GM12878 (cell line): ENCODE results near the gene DNAH2. TPM values are rescaled to one million over a fixed set of nuclear protein-coding genes. Genes with fewer than 3 reads are reported as not detected.

Source experiments
- ATF7 ChIP-seq: fragments of 450-650 bp; IDR thresholded peaks from 2 replicates; pipeline ENCODE4 v1.6.1; 2016; ENCODE audit warnings: low read depth, mild to moderate bottlenecking
- BHLHE40 ChIP-seq, 2 experiments: fragments of 450-650 bp in 1 of 2; IDR thresholded peaks; 2 replicates each; pipeline ENCODE4 v1.6.1; 2011 to 2017; ENCODE audit warnings: low read depth in 2 of 2, borderline replicate concordance in 1 of 2, improper control_type of control experiment in 1 of 2, low read length in 1 of 2, mild to moderate bottlenecking in 1 of 2
- CBX5 ChIP-seq: sonication (generic); IDR thresholded peaks from 2 replicates; pipeline ENCODE4 v1.6.1; 2016; ENCODE audit warnings: low read depth, moderate library complexity, mild to moderate bottlenecking, inconsistent platforms
- CHD2 ChIP-seq: IDR thresholded peaks from 2 replicates; pipeline ENCODE4 v1.6.1; 2011; ENCODE audit warnings: low read depth, low read length, improper control_type of control experiment, borderline replicate concordance
- CREM ChIP-seq: IDR thresholded peaks from 2 replicates; pipeline ENCODE4 v1.6.1; 2014; ENCODE audit warnings: antibody characterized with exemption, low read depth
- E2F4 ChIP-seq: IDR thresholded peaks from 2 replicates; pipeline ENCODE4 v1.6.1; 2012; ENCODE audit warnings: low read depth, low read length, improper control_type of control experiment
- HCFC1 ChIP-seq: fragments of 150-350 bp; IDR thresholded peaks from 2 replicates; pipeline ENCODE4 v1.6.1; 2014; ENCODE audit warnings: low read length
- HDAC2 ChIP-seq: fragments of 200-600 bp; sonication (generic); IDR thresholded peaks from 2 replicates; pipeline ENCODE4 v1.6.1; 2017
- HDAC6 ChIP-seq: fragments of 200-600 bp; sonication (generic); IDR thresholded peaks from one replicate; pipeline ENCODE4 v1.8.0; 2017; ENCODE audit warnings: antibody characterized with exemption; ENCODE audit not compliant: unreplicated experiment
- JUND ChIP-seq: IDR thresholded peaks from 2 replicates; pipeline ENCODE4 v1.6.1; 2012; ENCODE audit warnings: low read depth, mild to moderate bottlenecking, low read length, improper control_type of control experiment, moderate library complexity
- KLF5 ChIP-seq: fragments of 450-650 bp; IDR thresholded peaks from 2 replicates; pipeline ENCODE4 v1.6.1; 2014; ENCODE audit warnings: mild to moderate bottlenecking; ENCODE audit not compliant: partially characterized antibody
- MLLT1 ChIP-seq: fragments of 450-650 bp; IDR thresholded peaks from 2 replicates; pipeline ENCODE4 v1.6.1; 2016; ENCODE audit warnings: mild to moderate bottlenecking
- MTA3 ChIP-seq: IDR thresholded peaks from 2 replicates; pipeline ENCODE4 v1.6.1; 2012; ENCODE audit warnings: low read length, inconsistent platforms, borderline replicate concordance
- NFYA ChIP-seq: IDR thresholded peaks from 2 replicates; pipeline ENCODE4 v1.6.1; 2011; ENCODE audit warnings: low read depth, mild to moderate bottlenecking, low read length, improper control_type of control experiment, borderline replicate concordance
- RCOR1 ChIP-seq: conservative IDR thresholded peaks from 2 replicates; pipeline ENCODE4 v1.6.1; 2012; ENCODE audit warnings: low read depth, low read length, improper control_type of control experiment
- RELA ChIP-seq: fragments of 450-650 bp; IDR thresholded peaks from 2 replicates; pipeline ENCODE4 v1.8.0; 2014; ENCODE audit warnings: borderline replicate concordance; ENCODE audit not compliant: partially characterized antibody
- SIX5 ChIP-seq: IDR thresholded peaks from 2 replicates; pipeline ENCODE4 v1.6.1; 2011; ENCODE audit warnings: mild to moderate bottlenecking, low read depth, low read length, moderate library complexity; ENCODE audit not compliant: severe bottlenecking
- TCF3 ChIP-seq: IDR thresholded peaks from 2 replicates; pipeline ENCODE4 v1.6.1; 2012; ENCODE audit warnings: low read depth, mild to moderate bottlenecking, low read length, borderline replicate concordance; ENCODE audit not compliant: insufficient read depth
- YY1 ChIP-seq: IDR thresholded peaks from 2 replicates; pipeline ENCODE4 v1.6.1; 2011; ENCODE audit warnings: low read depth, mild to moderate bottlenecking, low read length
- ZNF274 ChIP-seq: IDR thresholded peaks from one replicate; pipeline ENCODE4 v1.8.0; 2011; ENCODE audit not compliant: insufficient read length, insufficient read depth
- ZNF622 ChIP-seq: fragments of 450-650 bp; IDR thresholded peaks from 2 replicates; pipeline ENCODE4 v1.6.1; 2017; ENCODE audit warnings: mild to moderate bottlenecking, inconsistent platforms
- ZSCAN29 ChIP-seq: fragments of 450-650 bp; IDR thresholded peaks from 2 replicates; pipeline ENCODE4 v1.6.1; 2017; ENCODE audit warnings: mild to moderate bottlenecking, moderate library complexity
- ZZZ3 ChIP-seq: IDR thresholded peaks from 2 replicates; pipeline ENCODE4 v1.6.1; 2011; ENCODE audit warnings: low read depth; ENCODE audit not compliant: control insufficient read depth, insufficient read length
- polyA plus RNA-seq, 11 experiments: library from polyadenylated mRNA; depleted of rRNA in 4 of 11; unstranded in 6 of 11; stranded (reverse) in 5 of 11; fragments of >200 nt; fragmentation: Nextera tagmentation in 4 of 11; fragmentation: Illumina TruSeq in 1 of 11; extraction: Ambion mirVana in 4 of 11; extraction: Trizol in 1 of 11; gene quantifications; 1 replicate in 1 of 11; 2 replicates in 10 of 11; pipeline versions ENCODE4 v1.2.1 to v1.2.3, GENCODE V29; 2011 to 2016; ENCODE audit warnings: inconsistent platforms in 2 of 11, missing spikeins in 2 of 11, low read depth in 1 of 11
- total RNA-seq, 4 experiments: library from RNA; depleted of rRNA in 3 of 4; stranded (reverse); fragments of >200 nt in 3 of 4; fragmentation: Illumina TruSeq in 1 of 4; extraction: Trizol in 1 of 4; gene quantifications; 2 replicates each; pipeline versions ENCODE4 v1.2.1 to v1.2.3, GENCODE V29; 2013 to 2021
- TF ChIP-seq, protein P1 (sequence below): fragments of 450-650 bp; IDR thresholded peaks from 2 replicates; pipeline ENCODE4 v1.6.1; 2014; ENCODE audit warnings: mild to moderate bottlenecking
- TF ChIP-seq, protein P2 (sequence below): fragments of 450-650 bp; formaldehyde crosslinking; IDR thresholded peaks from 2 replicates; pipeline ENCODE4 v1.5.0; 2022; ENCODE audit warnings: mild to moderate bottlenecking, missing genetic modification characterization

Gene DNAH2
- total and polyA plus RNA-seq, 10 of the 15 experiments (the other 5 are each of a cell fraction or from before 2014, with no cell fraction given), result not detected

DNA sequence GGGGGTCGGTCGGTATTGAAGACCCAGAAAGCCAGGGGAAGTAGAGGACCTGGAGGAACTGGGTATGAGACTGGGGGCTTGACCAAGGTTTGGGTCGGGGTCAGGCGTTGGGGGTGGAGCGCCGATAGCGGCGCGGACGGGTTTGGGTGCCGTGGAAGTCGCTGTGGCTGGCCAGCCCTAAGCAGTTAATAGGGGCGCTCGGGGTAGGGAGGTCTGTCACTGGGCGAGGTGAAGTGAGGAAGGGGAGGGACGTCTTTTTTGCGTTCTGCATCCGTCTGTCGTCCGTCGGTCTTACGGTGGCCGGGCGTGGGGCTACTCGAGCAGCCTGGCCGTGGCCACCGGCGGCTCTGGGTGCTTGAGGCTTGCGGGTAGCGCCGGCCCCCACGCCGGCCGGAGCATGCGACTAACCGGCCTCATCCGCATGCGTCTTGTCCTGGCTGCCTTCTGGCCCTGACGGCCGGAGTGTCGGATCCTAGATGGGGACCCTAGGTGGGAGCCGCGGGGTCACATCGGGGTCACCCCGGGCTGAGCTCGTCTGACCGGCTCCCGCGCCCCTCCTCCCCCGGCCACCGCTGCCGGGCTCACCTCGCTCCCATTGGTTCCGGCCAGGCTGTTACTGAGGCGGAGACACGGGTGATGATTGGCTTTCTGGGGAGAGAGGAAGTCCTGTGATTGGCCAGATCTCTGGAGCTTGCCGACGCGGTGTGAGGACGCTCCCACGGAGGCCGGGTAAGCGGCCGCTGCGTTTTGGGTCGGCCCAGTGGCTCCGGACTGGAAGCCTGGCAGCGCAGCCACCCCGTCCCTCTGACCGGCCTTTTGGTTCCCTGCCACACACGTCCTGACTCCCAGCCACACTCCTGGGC is 127.0 kb downstream of the DNAH2 start (continued):
- TF ChIP-seq ZNF622 (no peak), JUND (no peak), CREM (peak; percentile 68), NFYA (no peak), SIX5 (peak; percentile 12), HCFC1 (no peak), RELA (no peak), ZZZ3 (no peak), ZNF274 (no peak), ZSCAN29 (no peak), CBX5 (no peak), HDAC6 (peak; percentile 59), HDAC2 (no peak), BHLHE40 (IDR thresholded peaks at IDR 0.05; ENCODE audit: borderline replicate concordance in 1 of 2, low read depth in 2 of 2, low read length in 1 of 2) (peak in 1 of 2 experiments; percentile 53; a peak in 1 of 4 replicates), MTA3 (no peak), KLF5 (peak; percentile 77), ATF7 (peak; percentile 33; the same call in 1 of the 2 replicates), CHD2 (peak; percentile 89), E2F4 (no peak), RCOR1 (no peak), TCF3 (no peak), MLLT1 (peak; percentile 21), YY1 (0 out of 2 replicates have a peak, but pooled peaks have one; percentile 6)
- TF ChIP-seq, protein P1, sequence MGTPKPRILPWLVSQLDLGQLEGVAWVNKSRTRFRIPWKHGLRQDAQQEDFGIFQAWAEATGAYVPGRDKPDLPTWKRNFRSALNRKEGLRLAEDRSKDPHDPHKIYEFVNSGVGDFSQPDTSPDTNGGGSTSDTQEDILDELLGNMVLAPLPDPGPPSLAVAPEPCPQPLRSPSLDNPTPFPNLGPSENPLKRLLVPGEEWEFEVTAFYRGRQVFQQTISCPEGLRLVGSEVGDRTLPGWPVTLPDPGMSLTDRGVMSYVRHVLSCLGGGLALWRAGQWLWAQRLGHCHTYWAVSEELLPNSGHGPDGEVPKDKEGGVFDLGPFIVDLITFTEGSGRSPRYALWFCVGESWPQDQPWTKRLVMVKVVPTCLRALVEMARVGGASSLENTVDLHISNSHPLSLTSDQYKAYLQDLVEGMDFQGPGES, result peak; percentile 71
- TF ChIP-seq, protein P2, sequence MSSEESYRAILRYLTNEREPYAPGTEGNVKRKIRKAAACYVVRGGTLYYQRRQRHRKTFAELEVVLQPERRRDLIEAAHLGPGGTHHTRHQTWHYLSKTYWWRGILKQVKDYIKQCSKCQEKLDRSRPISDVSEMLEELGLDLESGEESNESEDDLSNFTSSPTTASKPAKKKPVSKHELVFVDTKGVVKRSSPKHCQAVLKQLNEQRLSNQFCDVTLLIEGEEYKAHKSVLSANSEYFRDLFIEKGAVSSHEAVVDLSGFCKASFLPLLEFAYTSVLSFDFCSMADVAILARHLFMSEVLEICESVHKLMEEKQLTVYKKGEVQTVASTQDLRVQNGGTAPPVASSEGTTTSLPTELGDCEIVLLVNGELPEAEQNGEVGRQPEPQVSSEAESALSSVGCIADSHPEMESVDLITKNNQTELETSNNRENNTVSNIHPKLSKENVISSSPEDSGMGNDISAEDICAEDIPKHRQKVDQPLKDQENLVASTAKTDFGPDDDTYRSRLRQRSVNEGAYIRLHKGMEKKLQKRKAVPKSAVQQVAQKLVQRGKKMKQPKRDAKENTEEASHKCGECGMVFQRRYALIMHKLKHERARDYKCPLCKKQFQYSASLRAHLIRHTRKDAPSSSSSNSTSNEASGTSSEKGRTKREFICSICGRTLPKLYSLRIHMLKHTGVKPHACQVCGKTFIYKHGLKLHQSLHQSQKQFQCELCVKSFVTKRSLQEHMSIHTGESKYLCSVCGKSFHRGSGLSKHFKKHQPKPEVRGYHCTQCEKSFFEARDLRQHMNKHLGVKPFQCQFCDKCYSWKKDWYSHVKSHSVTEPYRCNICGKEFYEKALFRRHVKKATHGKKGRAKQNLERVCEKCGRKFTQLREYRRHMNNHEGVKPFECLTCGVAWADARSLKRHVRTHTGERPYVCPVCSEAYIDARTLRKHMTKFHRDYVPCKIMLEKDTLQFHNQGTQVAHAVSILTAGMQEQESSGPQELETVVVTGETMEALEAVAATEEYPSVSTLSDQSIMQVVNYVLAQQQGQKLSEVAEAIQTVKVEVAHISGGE (CRISPR knock-in tag), result no peak
